HG03571 (cell line): ENCODE results near the gene ARMH3.

Experiments used
- ATAC-seq: cut with Tn5 transposase; IDR thresholded peaks from one replicate; pipeline ENCODE4 v1.9.1; 2021; ENCODE audit not compliant: unreplicated experiment

The ARMH3 gene

DNA sequence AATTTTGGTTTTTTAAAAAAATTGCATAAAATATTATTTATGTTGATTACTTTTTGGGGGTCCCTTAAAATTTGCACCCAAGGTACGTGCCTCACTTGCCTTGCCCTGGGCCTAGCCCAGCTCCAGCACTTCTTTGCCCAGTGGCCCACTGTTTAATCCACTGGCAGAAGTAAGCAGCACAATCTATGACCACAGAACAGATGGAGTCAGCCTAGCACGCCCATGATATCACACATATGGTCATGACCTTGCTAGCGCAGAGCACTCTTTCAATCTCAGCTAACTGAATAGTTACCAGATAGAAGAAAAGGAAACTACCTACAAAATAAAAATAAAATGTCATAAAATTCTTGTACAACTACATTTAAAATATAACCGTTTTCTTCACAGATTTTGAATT, 243.4 kb downstream of the ARMH3 start:
- no peak for ATAC-seq

DNA sequence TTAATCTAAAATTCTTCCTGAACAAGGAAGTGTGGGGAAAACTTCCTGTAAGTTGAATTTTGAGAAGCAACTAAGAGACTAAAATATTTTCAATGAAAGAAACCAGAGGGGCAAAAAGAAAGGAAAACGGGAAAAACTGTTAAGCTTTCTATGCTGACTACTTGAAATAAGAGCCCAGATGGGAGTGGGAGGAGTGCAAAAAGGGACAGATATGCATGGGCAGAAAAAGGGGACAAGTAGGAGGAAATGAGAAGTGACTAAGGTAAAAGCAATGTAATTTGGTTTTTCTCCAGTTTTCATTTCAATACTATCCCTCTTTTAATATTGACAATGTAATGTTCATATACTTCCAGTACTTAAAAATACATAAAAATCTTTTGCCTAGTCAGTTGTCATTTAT, 248.8 kb downstream of the ARMH3 start:
- ATAC-seq = no peak

- ATAC-seq = no peak
Measured at GRCh38 chr10:101803511-101803910, 252.5 kb downstream of the ARMH3 start.

- no peak for ATAC-seq
Measured at GRCh38 chr10:101797403-101798059, 258.4 kb downstream of the ARMH3 start.
